Muscle layer of duodenum (tissue), 2 donors: Measurements from ENCODE around the gene CD8B.

ENCODE experiments used
- H3K27ac ChIP-seq: one replicate; pipeline ENCODE4 v1.7.0; 2013; ENCODE audit warnings: mild to moderate bottlenecking, low read length
- H3K27me3 ChIP-seq: one replicate; pipeline ENCODE4 v1.7.0; 2013; ENCODE audit warnings: low read depth, mild to moderate bottlenecking, control low read depth, low read length
- H3K36me3 ChIP-seq, 2 donors: one replicate each; pipeline ENCODE4 v1.7.0; 2013; ENCODE audit warnings: low read length in 2 of 2, control low read depth in 1 of 2, mild to moderate bottlenecking in 1 of 2; ENCODE audit not compliant: insufficient read depth in 2 of 2, control insufficient read depth in 1 of 2
- H3K4me1 ChIP-seq, 2 donors: one replicate each; pipeline ENCODE4 v1.7.0; 2013; ENCODE audit warnings: low read length in 2 of 2, mild to moderate bottlenecking in 2 of 2, control low read depth in 1 of 2, moderate library complexity in 1 of 2; ENCODE audit not compliant: insufficient read depth in 2 of 2, control insufficient read depth in 1 of 2
- H3K4me3 ChIP-seq, 2 donors: one replicate each; pipeline ENCODE4 v1.7.0; 2013; ENCODE audit warnings: low read length in 2 of 2, low read depth in 1 of 2, mild to moderate bottlenecking in 1 of 2
- H3K9me3 ChIP-seq, 2 donors: one replicate each; pipeline ENCODE4 v1.7.0; 2013; ENCODE audit warnings: low read length in 2 of 2, control low read depth in 1 of 2, mild to moderate bottlenecking in 1 of 2; ENCODE audit not compliant: control insufficient read depth in 1 of 2
- donor health status: healthy.

CD8B gene

DNA sequence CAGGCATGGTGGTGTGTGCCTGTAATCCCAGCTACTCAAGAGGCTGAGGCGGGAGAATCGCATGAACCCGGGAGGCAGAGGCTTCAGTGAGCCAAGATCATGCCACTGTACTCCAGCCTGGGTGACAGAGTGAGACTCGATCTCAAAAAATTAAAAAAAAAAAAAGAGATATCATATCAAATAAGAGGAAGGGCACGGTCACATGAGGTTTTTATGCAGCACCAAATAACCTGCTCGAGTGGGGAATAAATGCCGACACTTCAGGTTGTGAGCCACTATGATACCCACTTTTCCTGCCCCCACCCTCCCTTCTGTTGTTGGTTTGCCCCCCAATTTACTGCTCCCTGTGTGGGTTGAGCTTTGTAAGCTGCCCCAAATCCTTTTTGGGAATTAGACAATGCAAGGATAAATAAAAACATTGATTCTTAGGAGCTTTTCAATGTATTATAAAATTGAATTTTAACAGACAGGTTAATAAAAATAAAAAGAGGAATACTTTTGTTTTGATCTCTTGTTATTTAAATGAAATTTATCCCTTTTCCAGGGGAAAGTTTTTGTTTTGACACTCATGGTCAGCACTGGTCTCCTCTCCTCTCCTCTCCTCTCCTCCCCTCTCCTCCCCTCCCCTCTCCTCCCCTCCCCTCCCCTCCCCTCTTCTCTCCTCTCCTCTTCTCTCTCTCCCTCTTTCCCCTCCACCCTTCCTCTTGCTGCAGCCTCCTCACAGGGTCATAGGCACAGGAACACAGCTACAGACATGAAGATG is 29.2 kb downstream of the CD8B start:
- Histone ChIP-seq H3K36me3 (no peaks in the 10 kb centered on the region), H3K27ac (no peak overlapping the region), H3K4me1 (no peaks in the 10 kb centered on the region)

DNA sequence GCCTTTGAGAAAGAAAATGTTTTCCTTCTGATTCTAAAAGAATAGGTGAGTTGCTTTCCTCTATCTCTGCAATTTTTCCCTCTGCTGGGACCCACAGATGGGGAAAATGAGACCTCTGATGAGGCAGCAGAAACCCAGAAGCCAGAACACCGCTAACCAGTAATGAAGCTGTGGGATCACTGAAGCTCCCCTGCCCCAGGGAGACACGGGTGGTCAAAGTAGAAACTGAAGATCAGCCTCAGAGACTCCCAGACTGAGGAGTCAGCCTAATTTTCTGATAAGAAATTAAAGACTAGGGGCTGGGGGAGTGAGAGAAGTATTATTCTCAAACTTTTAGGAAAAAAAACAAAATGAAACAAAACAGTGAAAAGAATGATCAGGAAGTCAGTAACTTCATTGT is 30.1 kb downstream of the CD8B start:
- Histone ChIP-seq H3K4me3 (no peak overlapping the region), H3K4me1 (no peaks in the 10 kb centered on the region), H3K27ac (no peak overlapping the region), H3K36me3 (no peaks in the 10 kb centered on the region), H3K9me3 (no peaks in the 10 kb centered on the region), H3K27me3 (no peaks in the 10 kb centered on the region)

More for the DNA sequence above, 29.2 kb downstream of the CD8B start:
- Histone ChIP-seq H3K9me3 (no peaks in the 10 kb centered on the region), H3K4me3 (no peak overlapping the region), H3K27me3 (no peaks in the 10 kb centered on the region)

DNA sequence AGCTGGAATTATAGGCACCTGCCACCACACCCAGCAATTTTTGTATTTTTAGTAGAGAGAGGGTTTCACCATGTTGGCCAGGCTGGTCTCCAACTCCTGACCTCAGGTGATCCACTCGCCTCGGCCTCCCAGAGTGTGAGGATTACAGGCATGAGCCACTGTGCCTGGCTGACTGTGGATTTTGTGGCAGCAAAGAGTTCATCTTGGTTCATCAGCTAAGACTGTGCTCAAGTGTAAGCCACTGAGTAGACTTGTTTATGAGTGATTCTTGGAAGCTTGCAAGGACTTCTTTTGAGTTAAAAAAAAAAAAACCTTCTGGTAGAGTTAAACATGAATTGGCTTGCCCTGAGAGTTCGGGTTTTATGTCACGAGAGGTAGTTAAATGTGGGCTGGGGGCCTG is 34.7 kb downstream of the CD8B start:
- H3K9me3 ChIP-seq = peaks cover 0 to 4% of the 10 kb centered on the region in 2 donors
- H3K27me3 ChIP-seq = no peaks in the 10 kb centered on the region
- no peaks in the 10 kb centered on the region for H3K4me1 ChIP-seq
- H3K4me3 ChIP-seq = no peak overlapping the region
- H3K27ac ChIP-seq = no peak overlapping the region
- H3K36me3 ChIP-seq = no peaks in the 10 kb centered on the region

DNA sequence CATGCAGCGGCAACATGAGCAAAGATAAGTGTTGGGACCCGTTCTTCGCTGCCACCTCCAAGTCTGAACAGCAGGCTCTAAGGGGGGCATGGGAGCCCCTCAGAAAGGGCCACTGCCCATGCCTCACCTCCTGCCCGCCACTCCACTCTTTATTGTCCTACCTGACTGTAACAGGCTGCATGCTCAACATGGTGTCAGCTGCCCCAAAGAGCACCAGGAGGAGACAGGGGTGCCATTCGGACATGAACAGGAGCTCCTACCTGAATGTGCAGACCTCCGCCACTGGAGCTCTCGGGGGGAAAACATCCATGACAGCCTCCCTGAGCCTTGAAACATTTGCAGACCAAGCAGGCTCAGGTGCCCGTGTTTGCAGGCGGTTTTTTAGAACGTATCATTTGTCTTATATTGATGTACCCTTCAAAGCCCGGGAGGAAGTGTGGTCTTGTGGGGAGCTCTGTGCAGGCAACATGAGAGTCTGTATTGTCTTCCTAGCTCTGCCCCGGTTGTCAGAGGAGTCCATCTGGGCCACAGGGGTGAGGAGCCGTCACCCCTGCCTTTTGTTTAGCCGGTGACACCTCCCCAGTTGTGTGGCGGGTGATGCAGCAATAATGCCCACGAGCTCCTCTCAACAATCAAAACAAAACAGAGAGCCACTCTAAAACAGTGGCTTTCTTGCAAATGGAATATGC is 35.8 kb downstream of the CD8B start:
- H3K27ac ChIP-seq = no peak overlapping the region
- no peaks in the 10 kb centered on the region for H3K4me1 ChIP-seq
- H3K36me3 ChIP-seq = no peaks in the 10 kb centered on the region
- H3K4me3 ChIP-seq = no peak overlapping the region
- no peaks in the 10 kb centered on the region for H3K27me3 ChIP-seq
- H3K9me3 ChIP-seq = peaks cover 0 to 4% of the 10 kb centered on the region in 2 donors

DNA sequence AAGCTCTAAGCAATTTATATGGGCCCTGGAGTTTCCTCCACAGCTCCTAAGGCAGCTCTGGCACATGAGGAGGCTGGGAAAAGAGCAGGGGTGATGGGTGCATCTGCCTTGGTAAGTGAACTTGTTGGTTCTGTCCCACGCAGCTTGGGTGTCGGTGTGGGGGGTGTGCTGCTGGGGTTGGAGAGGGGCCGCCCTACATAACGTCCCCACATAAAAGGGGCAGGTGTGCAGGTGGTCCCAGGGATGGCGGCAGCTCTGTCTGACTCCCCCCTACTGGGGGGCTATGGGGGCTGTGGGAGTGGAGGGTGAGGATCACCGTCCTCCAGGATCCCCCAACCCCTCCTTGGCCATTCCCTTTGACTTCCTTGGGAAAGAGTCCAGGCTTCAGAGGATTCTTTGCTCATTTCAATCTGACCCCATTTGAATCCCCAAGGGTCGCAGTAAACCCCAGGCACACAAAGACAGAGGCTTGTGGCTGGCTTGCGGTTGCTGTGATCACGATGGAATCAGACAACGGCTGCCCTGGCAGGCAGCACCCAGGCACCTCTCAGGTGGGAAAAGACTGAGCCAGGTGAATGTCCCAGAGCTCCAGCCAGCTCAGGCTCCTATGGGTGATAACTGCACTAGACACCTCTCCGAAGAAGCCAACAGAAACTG is 36.5 kb downstream of the CD8B start:
- Histone ChIP-seq H3K4me1 (no peaks in the 10 kb centered on the region), H3K36me3 (no peaks in the 10 kb centered on the region), H3K27me3 (no peaks in the 10 kb centered on the region), H3K27ac (no peak overlapping the region), H3K9me3 (peaks cover 0 to 4% of the 10 kb centered on the region in 2 donors), H3K4me3 (no peak overlapping the region)

DNA sequence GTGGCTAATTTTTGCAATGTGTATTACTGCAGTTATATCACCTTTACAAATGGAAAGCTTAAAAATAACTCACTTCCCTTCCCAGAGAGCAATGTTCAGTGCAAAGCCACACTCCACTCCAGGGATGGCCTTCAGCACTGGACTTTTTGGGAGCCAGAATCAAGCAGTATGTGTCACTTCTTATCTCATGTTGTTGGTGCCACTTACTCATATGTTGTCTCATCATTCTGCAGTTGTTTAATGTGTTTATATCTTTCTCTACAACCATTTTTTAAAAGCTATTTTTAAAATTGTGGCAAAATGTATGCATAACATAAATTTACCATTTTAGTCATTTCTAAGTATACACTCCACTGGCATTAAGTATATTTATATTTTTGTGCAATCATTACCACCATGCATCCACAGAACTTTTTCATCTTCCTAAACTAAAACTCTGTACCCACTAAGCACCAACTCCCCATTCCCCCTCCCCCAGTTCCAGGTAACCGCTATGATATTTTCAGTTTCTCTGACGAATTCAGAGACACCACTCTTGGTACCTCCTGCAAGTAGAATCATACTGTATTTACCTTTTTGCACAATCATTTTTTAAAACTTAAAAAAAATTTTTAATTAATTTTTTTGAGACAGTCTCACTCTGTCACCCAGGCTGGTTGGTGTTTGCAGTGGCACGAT is 38.9 kb downstream of the CD8B start:
- H3K27me3 ChIP-seq = no peaks in the 10 kb centered on the region
- no peak overlapping the region for H3K27ac ChIP-seq
- H3K4me3 ChIP-seq = no peak overlapping the region
- H3K36me3 ChIP-seq = no peaks in the 10 kb centered on the region
- peaks cover 0 to 4% of the 10 kb centered on the region in 2 donors for H3K9me3 ChIP-seq
- no peaks in the 10 kb centered on the region for H3K4me1 ChIP-seq

DNA sequence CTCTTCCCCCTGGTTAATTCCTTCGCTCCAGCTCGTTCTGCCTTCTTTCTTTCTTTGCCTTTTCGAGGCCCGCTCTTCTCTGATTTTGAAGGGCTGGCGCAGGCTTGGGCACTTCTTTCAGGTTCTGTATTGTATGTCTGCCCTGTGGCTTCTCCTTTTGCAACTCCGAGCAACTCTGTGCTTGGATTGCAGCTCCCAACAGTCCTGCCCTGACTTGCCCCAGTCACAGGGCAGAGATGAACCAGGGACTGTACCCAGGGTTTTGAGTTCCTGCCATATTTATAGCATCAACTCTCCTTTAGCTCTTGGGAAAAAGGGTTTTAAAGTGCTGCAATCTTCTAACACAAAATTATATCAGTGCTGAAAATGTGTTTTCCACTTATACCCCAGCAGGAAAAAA is 39.8 kb downstream of the CD8B start:
- Histone ChIP-seq H3K4me3 (no peak overlapping the region), H3K4me1 (no peaks in the 10 kb centered on the region), H3K36me3 (no peaks in the 10 kb centered on the region), H3K27ac (no peak overlapping the region), H3K9me3 (peaks cover 0 to 4% of the 10 kb centered on the region in 2 donors), H3K27me3 (no peaks in the 10 kb centered on the region)

DNA sequence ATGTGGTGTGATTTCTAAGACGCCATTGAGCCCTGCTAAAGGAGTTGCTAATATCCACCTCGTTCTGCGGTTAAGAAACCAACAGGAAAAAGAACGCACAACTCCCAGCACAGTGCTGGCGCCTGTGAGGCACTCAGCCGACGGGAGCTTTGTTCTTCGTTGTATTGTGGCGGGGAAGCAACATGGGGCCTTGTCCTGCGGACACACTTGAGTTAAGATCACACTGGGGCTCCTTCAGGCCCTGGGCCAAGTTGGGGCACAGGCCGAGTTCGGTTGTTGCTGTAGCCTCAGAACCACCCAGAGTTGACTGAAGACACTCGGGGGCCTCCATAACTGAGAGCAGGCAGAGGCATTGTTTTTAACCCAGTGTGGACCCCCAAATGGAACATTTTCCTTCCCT is 40.4 kb downstream of the CD8B start:
- H3K27ac ChIP-seq = no peak overlapping the region
- peaks cover 0 to 4% of the 10 kb centered on the region in 2 donors for H3K9me3 ChIP-seq
- no peaks in the 10 kb centered on the region for H3K27me3 ChIP-seq
- H3K4me3 ChIP-seq = no peak overlapping the region
- no peaks in the 10 kb centered on the region for H3K4me1 ChIP-seq
- H3K36me3 ChIP-seq = no peaks in the 10 kb centered on the region

DNA sequence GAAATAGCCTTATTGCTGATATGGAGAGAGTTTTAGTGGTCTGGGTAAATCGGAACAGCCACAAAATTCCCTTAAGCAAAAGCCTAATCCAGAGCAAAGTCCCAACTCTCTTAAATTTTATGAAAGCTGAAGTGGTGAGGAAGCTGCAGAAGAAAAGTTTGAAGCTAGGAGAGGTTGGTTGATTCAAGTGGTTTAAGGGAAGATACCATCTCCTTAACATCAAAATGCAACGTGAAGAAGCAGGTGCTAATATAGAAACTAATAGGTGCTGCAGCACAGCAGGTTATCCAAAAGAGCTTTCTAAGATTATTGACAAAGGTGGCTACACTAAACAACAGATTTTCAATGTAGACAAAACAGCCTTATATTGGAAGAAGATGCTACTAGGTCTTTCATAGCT is 42.7 kb downstream of the CD8B start:
- H3K27me3 ChIP-seq = no peaks in the 10 kb centered on the region
- no peaks in the 10 kb centered on the region for H3K36me3 ChIP-seq
- H3K4me1 ChIP-seq = no peaks in the 10 kb centered on the region
- H3K4me3 ChIP-seq = no peak overlapping the region
- H3K9me3 ChIP-seq = peaks cover 0 to 4% of the 10 kb centered on the region in 2 donors
- no peak overlapping the region for H3K27ac ChIP-seq

DNA sequence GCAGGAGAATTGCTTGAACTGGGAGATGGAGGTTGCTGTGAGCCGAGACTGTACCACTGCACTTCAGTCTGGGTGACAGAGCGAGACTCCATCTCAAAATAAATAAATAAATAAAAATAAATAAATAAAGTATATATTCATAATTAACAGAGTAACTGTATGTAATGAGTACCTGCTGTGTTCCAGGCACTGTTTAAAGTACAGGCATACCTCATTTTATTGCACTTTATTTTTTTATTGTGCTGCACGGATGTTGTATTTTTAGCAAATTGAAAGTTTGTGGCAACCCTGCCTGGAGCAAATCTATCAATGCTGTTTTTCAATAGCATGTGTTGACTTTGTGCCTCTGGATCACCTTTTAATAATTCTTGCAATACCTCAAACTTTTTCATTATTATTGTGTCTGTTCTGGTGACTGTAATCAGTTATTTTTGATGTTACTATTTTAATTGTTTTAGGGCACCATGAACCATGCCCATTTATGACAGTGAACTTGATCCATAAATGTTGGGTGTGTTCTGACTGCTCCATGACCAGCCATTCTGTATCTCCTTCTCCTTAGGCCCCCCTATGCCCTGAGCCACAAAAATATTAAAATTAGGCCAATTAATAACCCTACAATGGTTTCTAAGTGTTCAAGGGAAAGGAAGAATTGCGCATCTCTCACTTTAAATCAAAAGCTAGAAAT is 43.4 kb downstream of the CD8B start:
- H3K4me1 ChIP-seq = no peaks in the 10 kb centered on the region
- no peak overlapping the region for H3K27ac ChIP-seq
- no peak overlapping the region for H3K4me3 ChIP-seq
- H3K36me3 ChIP-seq = no peaks in the 10 kb centered on the region
- peaks cover 0 to 4% of the 10 kb centered on the region in 2 donors for H3K9me3 ChIP-seq
- no peaks in the 10 kb centered on the region for H3K27me3 ChIP-seq

DNA sequence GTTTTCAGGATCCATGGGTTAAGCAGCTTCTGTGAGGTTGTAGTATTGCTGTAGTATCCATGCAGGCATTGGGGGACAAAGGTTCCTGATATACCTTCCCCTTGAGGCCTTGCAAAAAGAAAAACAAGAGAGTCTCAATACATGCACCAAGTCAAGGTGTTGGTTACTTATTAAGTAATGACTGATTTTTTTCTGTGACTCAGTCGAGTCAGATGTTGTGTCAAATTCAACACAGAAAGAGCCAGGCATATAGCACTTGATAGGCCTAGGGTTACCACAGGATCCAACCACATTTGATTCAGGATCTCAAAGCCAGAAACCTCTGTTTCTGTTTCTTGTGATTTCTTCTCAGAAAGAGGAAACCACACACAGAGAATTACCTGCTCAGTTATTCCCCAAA is 46.1 kb downstream of the CD8B start:
- Histone ChIP-seq H3K27me3 (peaks cover 5% of the 10 kb centered on the region), H3K9me3 (no peaks in the 10 kb centered on the region), H3K27ac (no peak overlapping the region), H3K4me1 (no peaks in the 10 kb centered on the region), H3K36me3 (no peaks in the 10 kb centered on the region), H3K4me3 (no peak overlapping the region)
